ENCODE measurements around the gene PLA2G15.
A peak's percentile ranks its signal among the peaks of the same experiment; 100 is the strongest.

Gene PLA2G15, protein sequence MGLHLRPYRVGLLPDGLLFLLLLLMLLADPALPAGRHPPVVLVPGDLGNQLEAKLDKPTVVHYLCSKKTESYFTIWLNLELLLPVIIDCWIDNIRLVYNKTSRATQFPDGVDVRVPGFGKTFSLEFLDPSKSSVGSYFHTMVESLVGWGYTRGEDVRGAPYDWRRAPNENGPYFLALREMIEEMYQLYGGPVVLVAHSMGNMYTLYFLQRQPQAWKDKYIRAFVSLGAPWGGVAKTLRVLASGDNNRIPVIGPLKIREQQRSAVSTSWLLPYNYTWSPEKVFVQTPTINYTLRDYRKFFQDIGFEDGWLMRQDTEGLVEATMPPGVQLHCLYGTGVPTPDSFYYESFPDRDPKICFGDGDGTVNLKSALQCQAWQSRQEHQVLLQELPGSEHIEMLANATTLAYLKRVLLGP

GRCh38 chr16:68244903-68245853 is at the start of gene PLA2G15:
TSS of gene PLA2G15 (plus strand) at chr16:68245373. CDS start at chr16:68245427, 54 bp downstream.
- peak; percentile 80 to 92 (median 90) for DNase-seq

DNA sequence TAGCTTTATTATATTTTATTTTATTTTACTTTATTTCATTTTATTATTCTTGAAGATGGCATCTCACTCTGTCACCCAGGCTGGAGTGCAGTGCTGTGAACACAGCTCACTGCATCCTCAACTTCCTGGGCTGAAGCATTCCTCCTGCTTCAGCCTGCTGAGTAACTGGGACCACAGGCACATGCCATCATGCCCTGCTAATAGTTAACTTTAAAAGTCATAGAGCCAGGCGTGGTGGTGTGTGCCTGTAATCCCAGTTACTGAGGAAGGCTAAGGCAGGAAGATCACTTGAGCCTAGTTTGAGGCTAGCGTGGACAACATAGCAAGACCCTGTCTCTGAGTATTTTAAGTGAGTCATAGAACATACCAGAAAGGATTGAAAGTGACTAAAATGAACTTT is 47.9 kb upstream of the PLA2G15 start:
- no peak for DNase-seq

- DNase-seq = no peak
Measured at GRCh38 chr16:68200088-68200783, 44.9 kb upstream of the PLA2G15 start.

- DNase-seq = peak in 2 of 3 experiments; percentile 50 to 84
Measured at GRCh38 chr16:68202091-68202519, 43.1 kb upstream of the PLA2G15 start.

GRCh38 chr16:68206245-68206644 is 38.9 kb upstream of the PLA2G15 start:
- no peak for DNase-seq

- DNase-seq = no peak
Measured at GRCh38 chr16:68214726-68215125, 30.4 kb upstream of the PLA2G15 start.

GRCh38 chr16:68215302-68215701 is 29.9 kb upstream of the PLA2G15 start:
- no peak for DNase-seq

GRCh38 chr16:68216240-68216639 is 28.9 kb upstream of the PLA2G15 start:
- DNase-seq = peak in 1 of 3 experiments; percentile 28

- no peak for DNase-seq
Measured at GRCh38 chr16:68217506-68217905, 27.7 kb upstream of the PLA2G15 start.

DNA sequence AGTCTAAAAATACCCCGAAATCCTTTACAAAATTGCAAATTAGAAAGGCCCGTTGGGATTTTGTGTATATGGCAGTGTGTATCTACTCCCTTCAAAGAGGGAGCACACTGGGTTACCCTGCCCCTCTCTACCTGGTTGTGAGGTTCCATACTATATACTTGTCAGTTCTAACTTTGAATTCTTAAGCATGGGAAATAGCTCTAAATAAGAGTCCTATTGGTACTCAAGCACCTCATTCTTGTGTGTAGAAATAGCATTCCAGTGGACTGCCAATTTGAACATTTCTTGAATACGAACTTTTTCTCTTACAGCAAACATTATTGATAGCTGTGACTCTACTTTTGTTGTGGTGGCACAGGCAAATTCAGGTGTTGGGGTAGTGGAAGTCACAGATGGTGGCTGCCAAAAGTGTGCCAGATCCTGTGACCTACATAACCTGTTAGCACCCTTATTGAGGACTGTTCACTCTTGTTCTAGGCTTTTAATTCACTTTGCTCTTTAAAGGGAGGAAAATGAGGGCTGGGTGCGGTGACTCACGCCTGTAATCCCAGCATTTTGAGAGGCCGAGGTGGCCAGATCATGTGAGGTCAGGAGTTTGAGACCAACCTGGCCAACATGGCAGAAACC is 25.3 kb upstream of the PLA2G15 start:
- DNase-seq = no peak

DNA sequence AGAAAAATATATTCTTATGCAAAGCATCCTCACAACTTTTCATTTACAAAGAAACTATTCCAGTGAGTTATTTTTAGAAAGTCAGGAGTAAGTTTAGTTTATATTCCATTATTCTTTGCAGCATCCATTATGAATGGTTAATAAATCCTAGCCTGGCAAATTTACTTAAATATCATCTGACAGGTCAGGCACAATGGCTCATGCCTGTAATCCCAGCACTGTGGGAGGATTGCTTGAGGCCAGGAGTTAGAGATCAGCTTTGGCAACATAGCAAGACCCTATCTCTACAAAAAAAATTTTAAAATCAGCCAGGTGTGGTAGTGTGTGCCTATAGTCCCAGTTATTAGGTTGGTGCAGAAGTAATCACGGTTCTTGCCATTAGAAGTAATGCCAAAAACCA is 22.1 kb upstream of the PLA2G15 start:
- DNase-seq = no peak

DNA sequence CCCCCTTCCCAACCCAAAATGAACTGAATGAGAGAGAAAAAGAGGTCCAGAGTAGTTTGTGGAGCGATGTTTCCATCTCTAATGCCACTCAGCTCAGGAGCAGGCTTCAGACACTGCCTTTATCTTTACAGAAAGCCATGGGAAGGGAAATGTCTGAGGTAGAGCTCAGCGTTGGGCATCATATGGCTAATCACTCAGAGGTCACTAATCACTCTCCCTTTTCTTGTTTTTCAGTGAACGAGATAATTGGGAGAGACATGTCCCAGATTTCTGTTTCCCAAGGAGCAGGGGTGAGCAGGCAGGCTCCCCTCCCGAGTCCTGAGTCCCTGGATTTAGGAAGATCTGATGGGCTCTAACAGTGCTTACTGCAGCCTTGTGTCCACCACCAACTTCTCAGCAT is 19.1 kb upstream of the PLA2G15 start:
- DNase-seq = no peak

DNA sequence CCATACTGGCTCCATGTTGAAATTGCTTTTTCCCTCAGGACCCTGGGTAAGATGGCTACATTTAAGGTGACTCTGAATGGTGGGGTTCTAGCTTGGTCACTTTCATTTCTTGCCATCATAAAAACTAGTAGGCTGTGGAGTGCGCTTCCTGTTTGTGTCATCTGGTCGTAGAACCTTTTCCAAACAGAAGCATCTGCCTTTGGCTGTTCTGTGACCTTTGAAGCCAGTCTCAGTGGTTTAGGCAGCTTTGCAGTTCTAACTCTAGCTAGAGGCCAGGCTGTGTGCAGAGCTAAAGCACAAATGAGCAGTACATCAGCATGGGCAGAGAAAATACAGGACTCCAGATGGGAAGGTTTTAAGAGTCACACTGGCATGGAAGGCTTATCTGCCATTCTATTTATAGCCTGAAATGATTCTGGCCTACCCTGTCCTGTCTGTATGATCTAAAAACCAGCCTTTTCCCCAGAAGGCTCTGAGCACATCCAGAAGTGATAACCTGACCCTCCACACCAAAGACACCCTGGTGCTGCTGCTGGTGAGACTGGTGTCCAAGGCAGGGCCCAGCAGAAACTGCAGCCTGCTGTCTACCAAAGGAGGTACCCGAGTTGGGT is 17.9 kb upstream of the PLA2G15 start:
- no peak for DNase-seq

DNA sequence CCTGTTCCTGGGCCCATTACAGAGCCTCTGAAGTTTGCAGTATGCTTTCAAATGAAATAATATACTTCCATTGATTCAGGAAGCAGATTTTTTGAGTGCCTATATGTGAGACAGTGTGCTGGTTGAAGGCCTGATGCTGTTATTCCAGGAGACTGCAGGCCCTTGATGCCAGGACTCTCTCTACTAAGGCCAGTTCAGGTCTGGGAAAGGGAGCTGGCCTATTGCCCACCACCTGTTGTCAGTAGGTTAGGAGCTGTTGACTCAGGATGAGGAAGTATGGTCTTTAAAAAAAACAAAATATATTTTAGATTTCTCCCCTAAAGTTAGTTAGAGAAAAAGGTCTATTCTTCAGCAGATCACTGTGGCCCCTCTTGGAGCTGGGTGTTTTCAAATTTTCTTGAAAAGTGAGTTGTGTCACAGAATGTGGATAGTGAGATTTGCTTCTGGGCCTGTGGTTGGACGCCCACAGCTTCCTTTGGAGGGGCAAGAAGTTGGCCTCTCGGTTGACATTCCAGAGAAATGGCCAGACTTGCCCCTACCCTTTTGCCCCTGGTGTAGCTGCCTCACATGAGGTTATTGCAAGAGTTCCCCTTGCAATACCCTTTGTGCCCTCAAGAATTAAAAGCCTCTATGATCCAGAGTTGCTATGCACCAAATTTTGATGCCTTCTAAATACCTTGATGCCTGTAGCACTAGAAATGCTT is 17.2 kb upstream of the PLA2G15 start:
- DNase-seq = no peak

DNA sequence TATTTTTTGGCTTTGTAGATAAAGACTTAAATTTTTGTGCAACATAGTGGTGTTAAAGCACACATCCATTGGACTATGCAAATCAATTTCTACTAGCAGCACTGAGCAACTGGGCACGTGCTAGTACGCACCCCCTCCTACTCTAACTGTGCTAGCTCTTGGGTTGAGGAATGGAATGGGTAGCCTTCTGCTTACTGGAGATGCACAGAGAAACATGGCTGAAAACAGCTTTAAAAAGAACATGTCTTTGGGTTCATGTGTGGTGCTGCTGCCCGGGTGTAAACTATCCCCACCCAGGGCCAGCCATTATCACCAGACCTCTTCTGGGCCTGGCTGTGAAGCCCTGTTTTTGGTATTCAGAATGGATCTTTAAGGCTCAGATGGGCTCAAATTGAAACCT is 16.5 kb upstream of the PLA2G15 start:
- no peak for DNase-seq

- DNase-seq = peak; percentile 35 to 68 (median 44)
Measured at GRCh38 chr16:68229431-68230175, 15.6 kb upstream of the PLA2G15 start.

DNA sequence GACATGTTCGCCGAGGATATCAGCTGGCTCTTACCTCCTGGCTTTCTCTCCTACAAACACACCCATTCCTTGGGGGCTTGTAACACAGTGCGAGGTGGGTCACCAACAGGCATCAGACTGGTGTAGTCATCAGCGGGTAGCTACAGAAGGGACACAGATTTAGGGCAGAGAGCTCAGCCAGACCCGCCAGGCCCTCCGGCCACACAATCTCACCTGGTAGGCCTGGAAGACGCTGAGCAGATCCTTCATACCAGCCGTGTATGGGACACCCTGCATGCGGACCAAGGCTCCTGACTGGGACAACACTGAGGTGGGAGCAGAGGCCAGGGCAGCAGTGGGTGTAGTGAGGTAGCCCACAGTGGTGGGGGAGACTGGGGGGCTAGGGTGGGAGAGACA is 15.0 kb upstream of the PLA2G15 start:
- DNase-seq = no peak

DNA sequence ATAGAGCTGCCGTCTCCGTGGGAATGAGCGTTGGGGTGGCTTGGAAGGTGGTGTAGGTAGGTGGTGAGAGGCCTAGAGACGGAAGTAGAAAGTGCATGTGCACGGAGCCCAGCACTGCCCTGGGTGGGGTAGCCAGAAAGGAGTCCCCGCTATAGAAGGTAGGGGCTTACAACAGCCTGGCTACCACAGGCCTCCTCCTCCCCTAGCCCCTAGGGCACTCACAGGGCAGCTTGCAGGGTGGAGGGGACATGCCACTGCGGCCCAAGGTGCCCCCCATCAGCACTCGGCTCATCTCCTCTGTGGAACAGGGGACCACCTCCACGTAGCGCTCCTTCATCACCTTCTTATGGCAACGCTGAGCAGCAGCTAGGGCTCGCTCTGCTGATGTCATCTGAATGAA is 14.2 kb upstream of the PLA2G15 start:
- DNase-seq = no peak

GRCh38 chr16:68231384-68232136 is 13.6 kb upstream of the PLA2G15 start:
- DNase-seq = no peak

DNA sequence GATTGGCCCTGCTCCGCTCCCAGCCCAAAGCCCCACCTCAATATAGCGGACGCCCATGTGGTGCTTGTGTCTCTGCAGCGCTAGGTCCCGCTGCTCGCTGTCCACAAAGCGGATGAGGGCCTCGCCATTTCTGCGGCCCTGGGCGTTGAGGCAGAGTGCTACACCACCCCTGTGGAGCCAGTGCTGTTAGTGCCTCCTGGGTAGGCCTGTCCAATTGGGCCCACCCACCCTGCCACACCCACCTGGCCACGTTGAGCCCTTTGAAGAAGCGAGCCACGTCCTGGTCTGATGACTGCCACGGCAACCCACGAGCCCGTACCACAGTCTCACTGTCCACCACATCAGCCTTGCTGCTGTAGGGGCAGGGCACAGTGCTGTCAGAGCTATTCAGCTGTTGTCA is 12.8 kb upstream of the PLA2G15 start:
- no peak for DNase-seq
